Glomerular visceral epithelial cell (primary cell): Measurements from ENCODE around the gene TSC22D1.
"Not testable (repeated sequence)": the region's sequence is repeated elsewhere in the genome, so short reads cannot be mapped to it uniquely, and the experiment has no call there.

Experiments used
- DNase-seq: peaks from one replicate; pipeline ENCODE4 v3.0.0-alpha.2; 2016; ENCODE audit errors: extremely low spot score

The TSC22D1 gene

DNA sequence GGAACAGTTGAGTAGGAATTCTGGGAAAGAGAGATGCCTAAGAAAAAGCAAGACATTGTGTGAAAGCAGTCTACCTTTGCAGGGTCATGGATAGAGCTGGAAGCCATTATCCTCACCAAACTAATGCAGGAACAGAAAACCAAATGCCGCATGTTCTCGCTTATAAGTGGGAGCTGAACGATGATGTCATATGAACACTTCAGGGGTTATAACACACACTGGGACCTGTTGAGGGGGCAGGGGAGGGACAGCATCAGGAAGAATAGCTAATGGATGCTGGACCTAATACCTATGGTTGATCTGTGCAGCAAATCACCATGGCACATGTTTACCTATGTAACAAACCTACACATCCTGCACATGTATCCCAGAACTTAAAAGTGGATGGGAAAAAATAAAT lies 69.9 kb downstream of the TSC22D1 start:
- no peak for DNase-seq

DNA sequence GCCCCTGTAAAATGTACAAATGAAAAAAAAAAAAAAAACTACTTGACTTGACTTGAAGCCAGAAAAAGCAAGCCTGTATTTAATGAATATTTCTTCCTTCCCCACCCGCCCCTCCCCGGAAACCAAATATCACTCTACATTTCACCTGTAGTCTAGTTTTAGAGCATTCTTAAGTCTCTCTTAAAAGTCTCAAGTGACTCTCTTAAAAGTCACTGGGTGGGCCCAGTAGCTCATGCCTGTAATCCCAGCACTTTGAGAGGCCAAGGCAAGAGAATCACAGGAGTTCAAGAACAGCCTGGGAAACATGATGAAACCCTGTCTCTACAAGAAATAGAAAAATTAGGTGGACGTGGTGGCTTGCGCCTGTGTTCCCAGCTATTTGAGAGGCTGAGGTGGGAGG lies 72.0 kb downstream of the TSC22D1 start:
- no peak for DNase-seq

DNA sequence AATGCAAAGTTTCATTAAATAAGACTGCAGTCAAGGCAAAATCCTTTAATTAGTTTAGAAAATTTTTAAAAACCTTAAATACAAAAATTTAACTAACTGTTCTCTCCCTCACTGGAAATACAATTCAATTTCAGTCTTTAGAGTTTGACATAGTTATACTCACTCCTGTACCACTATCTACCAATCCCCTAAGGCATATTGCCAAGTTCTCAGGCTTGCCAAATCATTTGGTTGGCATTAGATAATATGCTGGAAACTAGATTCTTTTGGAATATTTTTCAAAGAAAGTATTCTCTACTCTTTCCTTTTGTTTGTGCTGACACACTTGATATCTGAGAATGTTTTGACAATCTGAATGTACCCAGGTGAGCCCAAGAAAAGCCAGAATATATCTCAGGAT lies 77.2 kb downstream of the TSC22D1 start:
- peak; percentile 13 for DNase-seq

DNA sequence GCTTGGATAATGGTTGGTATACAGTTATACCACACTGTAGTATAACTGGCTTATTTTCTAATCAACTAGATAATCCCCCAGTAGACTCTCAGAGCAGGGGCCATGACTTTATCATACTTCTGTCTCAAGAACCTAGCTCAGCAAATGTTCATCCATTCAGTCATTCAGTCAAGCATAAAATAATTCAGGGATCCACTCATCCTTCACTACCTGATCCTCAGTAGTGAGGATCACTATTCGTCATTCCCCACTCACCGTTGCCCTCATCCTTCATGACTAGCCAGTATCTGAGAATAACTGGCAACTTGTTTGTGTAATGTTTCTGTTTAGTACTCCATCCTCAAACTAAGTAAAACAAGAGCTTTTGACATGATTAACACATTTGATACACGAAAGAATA lies 77.6 kb downstream of the TSC22D1 start:
- peak; percentile 9 for DNase-seq

DNA sequence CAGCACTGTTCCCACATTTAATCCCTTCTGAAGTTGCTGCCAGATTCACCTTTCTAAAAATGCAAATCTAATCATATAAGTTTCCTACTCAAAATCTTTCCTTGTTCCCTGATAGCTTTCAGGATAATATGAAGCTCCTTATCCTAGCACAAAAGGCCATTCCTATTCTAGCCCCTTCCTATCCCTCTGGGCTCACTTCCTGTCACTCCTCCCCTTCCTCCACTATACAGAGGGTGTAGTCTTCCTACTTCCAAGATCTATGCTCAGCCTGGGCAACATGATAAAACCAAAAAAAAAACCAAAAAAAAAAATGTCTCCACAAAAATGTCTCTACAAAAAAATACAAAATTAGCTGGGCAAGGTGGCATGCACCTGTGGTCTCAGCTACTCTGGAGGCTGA lies 78.3 kb downstream of the TSC22D1 start:
- DNase-seq = no peak

DNA sequence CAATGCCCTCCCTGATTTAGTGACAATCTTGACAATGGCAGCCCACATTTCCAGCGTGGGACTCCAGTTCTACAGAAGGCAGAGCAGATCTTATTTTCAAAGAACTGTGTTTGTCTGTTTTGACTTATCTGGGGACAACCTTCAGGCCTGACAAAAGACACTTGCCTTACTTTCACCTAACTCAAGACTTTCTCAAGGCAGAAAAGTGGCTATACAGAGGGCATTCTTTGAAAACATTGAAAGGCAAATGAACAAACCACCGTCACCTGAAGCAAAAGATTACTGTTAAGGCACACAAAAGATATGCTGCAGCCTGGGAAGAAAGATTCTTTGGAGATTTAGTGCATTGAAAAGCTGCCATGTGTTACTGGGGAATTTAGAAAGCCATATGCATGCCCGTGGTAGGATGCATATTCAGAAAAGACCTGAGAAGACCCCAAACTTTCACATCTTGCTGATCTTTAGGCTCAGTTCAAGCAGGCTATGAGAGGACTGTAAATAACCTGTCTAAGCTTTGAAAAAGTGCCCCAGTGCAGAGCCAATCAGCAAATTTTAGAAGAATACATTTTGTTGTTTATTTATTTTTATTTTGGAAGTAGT lies 82.8 kb downstream of the TSC22D1 start:
- no peak for DNase-seq

DNA sequence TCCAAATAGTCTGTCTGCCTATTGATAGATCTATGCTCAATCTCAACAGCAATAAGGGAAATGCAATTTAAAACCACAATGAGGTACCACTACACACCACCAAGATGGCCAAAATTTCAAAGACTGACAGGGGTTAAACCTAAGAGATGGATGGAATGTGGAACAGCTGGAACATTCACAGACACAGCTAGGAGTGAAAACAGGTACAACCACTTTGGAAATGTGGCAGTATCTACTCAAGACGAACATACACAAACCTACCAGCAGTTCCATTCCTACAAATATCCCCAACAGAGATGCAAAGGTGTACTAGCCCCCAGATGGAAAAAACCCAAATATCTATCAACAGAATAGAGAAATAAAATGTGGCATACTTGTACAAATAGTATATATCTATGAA lies 86.4 kb downstream of the TSC22D1 start:
- no peak for DNase-seq

DNA sequence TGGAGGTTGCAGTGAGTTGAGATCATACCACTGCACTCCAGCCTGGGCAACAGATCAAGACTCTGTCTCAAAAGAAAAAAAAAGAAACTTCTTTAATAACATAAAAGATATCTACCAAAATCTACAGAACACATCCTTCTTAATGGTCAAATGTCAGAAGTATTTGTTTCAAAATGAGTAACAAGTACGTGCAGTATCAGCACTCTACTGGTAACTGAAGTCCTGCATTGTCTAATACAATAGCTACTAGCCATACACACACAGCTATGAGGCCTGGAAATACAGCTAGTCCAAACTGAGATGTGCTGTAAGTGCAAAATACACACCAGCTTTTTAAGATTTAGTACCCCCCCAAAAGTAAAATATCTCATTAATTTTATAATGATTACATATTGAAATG lies 88.1 kb downstream of the TSC22D1 start:
- no peak for DNase-seq

DNA sequence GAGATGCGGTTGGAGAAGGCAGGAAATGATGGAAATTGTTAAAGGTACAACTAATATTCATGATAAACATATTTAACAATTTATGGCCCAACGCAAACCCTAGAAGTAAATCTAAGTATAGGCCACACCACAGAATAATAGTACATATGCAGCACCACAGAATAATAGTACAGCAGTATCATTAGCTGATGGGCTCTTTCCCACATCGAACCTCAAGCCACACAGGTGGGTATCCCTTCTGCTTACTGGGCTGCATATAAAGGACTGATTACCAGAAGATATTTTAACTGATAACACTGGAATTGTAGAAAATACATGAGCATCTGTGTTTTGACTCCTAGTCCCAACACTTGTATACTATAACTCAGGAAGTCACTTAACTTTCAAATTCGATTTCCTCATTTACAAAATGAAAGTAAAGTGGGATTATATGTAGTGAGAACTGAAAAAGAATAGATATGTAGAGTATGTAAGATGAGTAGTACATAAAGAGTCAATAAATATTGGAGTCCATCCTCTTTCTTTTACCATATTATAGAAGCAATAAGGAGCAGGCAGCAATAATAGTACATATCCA lies 91.5 kb downstream of the TSC22D1 start:
- DNase-seq = no peak

DNA sequence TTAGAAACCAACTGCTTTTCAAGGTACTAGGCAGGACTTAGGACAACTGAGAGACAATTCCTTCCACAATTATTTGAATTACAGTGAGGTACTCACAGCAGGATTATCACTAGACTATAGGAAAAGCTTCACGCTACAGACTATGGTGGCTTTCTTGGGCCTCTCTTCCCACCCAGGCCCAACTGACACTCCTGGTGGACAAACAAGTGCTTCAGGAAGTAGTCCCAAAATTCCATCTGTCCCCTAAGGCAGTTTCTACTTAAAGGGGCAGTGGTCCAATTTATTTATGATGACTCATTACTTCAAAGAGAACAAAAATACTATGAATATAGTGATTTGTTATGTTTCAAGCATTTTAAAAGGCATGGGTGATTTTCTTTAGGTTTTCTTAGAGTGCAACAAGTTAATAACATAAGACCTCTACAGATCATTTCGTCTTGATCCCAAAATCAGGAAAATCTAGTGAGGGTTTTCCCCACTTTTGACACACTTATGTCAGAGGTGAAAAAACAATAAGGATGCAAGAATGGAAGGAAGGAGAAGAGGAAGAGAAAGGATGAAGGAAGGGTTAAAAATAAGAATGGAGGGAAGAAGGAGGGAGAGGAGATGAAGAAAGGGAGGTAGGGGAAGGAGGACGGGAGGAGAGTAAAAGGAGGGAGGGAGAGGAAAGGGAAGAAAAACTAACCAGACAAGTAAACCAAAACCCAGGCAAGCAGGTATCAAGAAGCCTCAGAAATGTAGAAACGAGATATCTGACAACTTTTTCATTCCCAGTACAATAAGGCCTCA lies 101.8 kb downstream of the TSC22D1 start:
- no peak for DNase-seq

DNA sequence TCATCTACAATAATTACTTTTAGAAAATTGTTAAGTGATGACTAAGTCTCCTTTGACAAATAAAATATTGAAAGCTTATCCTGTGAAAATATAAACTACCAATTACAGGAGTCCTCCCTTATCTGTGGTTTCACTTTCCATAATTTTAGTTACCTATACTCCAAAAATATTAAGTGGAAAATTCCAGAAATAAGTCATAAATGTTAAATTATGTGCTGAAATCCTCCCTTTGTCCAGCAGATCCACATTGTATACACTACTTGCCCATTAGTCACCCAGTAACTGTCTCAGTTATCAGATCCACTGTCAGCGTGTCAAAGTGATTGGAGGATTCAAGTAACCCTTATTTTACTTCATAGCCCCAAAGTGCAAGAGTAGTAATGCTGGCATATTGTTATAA lies 104.4 kb downstream of the TSC22D1 start:
- no peak for DNase-seq

DNA sequence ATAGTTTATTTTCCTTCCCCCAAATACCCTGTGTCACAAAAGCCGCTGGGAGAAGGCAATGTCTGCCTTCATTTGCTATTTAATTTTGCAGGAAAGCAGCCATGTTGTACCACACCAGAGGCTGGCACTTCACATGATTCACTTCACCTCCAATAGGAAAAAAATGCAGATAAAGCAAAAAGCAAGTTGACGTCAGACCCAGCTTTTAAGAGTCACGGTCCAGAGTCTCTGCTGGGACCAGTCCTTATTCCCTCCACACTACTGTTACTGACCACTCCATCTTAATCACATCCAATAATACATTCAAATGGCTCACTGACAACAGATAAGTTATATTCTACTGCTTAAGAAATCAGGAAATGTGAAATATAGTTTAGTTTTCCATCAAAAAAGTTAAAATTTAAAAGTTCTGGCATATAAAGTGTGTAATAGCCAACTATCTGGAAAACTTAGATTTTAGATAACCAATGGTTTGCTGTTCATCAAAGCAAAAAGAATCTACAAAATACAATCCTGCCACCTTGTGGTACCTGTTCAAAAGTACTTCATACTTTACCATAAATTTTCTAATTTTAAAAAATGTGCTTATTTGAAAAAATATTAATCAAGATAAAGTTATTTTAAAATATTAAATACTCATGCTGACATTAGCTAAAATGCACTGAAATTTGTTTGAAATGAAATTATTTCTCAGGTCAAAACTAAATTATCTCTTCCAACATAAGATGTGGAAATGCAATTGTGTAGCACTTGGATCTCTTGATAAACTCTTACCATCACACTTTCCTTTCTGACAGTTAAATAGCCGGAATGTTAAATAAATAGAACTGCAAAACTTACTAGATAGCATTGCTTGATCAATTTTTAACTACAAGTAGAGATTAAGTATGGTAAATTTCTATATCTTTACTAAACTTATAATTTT lies 105.2 kb downstream of the TSC22D1 start:
- DNase-seq = peak; percentile 24

DNA sequence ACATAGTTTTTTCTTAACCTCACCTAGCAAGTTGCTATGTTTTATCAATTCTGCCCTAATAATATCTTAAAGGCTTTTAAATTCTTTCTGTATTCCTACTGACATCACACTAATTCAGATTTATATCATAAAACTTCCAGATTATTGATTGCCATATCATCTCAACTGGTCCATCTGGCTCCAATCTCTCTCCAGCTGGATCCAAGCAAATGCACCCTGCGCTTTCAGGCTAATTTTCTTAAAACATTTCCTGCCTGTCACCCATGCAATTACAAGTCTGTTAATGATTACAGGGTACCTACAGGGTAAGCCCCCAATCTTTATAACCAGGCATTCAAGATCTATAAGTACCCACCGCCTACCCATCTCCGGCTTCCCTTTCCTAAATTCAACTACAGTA lies 107.3 kb downstream of the TSC22D1 start:
- no peak for DNase-seq

DNA sequence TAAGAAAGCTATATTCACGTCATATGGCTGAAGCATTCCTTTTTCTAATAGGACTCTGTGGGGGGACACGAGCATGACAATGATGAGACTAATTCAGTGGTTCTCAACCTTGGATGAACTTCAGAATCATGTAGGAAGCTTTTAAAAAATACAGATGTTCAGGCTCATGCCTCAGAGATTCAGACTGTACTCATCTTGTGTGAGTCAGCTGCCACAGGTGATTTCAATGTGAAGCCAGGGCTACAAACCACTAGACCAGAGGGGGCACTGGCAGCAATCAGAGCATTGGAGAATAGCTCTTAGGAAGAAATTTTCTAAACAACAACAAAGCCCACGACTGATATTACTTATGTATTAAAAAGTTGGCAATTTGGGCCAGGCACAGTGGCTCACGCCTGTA lies 110.8 kb downstream of the TSC22D1 start:
- peak; percentile 34 for DNase-seq

DNA sequence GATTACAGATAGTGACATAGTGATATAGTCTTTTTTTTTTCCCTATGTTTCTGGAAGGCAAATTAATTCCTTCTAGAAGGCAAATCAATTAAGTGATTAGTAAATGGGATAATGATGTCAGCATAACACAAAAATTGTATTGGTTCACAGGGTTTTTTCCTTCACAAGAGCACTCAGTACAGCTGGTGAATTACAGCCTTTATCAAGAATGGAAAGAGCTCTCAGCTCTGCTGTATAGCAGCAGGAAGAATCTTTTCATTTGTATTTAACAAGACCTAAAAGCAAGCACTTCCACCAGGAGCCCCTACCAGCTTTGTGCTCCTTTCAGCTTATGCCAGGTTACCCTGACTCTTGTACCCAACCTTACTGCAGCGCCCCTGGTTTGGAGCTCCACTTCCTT lies 111.7 kb downstream of the TSC22D1 start:
- no peak for DNase-seq

DNA sequence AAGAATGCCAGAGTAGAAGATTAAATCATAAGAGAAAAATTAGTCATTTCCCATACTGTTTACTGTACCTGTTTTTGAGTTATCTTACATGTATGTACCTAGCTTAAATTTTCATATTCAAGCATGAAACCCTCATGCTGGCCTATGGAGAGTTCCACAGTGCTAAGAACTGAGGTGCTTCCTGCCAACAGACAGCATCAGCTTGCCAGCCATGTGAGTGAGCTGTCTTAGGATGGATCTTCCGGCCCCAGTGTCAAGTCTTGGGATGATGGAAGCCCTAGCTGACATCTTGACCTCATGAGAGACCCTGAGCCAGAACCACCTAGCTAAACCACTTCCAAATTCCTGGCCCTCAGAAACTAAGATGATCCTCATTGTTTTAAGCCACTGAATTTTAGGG lies 112.4 kb downstream of the TSC22D1 start:
- DNase-seq = no peak

DNA sequence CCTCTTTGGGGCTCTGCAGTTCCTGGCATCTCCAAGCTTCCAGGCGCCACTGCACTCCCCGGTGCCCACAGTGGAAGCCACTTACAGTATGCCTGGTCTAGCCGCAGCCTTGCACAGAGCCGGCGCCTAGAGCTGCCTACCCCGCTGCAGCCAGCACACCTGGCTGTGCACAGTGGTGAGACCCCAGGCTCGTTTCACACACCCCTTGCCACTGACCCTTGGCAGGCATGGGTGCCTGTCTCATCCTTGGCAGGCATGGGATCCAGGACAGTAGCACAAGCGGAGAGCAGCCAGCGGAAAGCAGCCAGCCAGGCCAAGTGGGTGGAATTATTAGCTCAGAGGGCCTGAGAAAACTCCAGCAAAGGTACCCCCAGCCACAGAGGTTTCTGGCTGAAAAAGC lies 116.5 kb downstream of the TSC22D1 start:
- DNase-seq = no peak

DNA sequence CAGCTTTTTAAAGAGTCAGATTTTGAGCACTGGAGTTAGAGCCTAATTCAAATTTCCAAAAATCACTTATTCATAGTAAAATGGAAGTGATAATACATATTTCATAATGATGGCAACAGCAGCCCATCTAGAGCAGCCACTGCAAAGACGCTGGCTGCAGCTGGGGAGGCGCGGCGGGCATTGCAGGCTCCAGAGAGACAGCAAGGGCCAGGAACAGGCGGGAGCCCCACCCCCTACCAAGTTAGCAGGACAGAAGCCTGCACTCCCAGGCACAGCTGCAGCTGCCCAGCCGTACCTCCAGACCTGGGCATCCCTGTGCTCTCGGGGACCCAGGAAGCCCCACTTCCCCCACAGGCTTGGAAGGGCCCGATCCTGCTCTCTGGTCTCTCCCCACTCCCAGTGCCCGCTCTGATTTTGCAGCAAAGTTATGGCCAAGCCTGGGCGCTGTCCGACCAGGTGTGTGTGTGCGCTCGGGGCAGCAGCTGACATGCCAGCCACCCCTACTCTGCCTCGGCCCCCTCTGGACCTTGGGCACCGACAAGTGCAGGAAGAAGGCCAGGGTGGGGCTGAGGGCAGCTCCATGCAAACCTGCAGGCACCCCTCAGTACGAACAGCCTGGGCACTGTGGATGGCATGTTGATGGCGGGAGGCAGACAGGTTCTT lies 117.7 kb downstream of the TSC22D1 start:
- no peak for DNase-seq

DNA sequence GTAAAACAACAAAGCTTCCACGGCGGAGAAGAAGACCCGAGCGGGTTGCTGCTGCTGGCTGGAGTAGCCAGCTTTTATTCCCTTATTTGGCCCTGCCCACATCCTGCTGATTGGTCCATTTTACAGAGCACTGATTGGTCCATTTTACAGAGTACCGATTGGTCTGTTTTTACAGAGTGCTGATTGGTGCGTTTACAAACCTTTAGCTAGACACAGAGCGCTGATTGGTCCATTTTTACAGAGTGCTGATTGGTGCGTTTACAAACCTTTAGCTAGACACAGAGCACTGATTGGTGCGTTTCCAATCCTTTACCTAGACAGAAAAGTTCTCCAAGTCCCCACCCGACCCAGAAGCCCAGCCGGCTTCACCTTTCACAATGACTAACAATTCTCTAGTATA lies 119.9 kb downstream of the TSC22D1 start:
- not testable (repeated sequence) for DNase-seq

DNA sequence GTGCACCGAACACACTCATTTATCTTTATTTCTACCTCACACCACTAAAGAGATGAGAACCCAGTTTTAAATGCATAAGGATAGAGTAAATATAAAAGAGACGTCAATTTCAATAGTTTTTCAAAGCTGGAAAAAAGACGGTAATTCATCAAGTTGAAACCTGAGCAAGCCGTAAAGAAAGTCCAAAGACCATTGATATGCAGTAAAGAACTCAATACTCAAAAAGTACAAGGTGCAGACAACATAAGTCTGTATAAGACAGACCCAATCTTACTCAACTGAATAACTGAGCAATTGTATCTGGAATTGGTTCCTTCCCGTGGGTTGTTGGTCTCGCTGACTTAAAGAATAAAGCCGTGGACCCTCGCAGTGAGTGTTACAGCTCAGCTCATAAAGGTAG lies 120.4 kb downstream of the TSC22D1 start:
- no peak for DNase-seq

DNA sequence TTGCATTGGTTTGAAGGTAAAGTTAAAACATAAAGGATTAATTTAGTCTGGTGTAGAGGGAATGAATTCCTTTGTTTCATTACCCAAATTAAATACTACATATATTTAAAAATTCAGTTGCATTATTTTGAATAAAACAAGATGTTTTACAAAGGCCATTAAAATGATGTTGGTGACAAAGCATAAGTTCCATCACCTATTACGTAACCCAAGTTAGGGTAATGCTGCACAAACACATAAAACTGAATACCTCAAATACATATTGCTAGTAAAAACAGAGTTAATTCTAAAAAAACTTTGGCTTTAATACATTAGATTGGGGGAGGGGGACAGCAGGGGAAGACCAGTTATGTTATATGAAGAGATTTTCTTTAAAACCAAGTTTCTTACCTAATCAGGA lies 122.2 kb downstream of the TSC22D1 start:
- DNase-seq = no peak

DNA sequence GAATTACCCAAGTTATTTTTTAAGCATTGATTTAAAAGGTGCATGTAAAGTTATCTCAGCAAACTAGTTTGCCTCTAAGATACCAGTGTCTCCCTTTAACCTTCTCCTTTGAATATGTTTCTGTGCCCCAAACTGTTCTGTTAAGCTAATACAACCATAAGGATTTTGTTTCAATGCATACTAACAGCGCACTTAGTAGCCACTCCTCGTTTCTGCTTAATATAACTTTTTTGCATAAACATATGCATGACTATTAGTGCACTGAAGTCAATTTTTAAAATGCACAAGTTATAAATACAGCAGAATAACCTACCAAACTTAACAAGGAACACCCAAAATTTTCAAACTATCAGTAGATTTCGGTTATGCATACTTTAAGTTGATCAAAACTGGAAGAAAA lies 123.1 kb downstream of the TSC22D1 start:
- no peak for DNase-seq
